Activated T-cell treated with anti-CD3 and anti-CD28 coated beads, Interleukin-2, amount 50 U/mL, for 24 hours (primary cell): ENCODE measurements around the gene TMOD2.

Source experiments
- DNase-seq: peaks from one replicate; pipeline ENCODE4 v3.0.0-alpha.2; 2020
- H3K27ac Mint-ChIP-seq: 2 replicates; pipeline ENCODE4 v1.8.0; 2020; ENCODE audit warnings: mild to moderate bottlenecking, mixed read lengths
- H3K27me3 Mint-ChIP-seq: 2 replicates; pipeline ENCODE4 v1.8.0; 2020; ENCODE audit warnings: mixed read lengths
- H3K36me3 Mint-ChIP-seq: 2 replicates; pipeline ENCODE4 v1.8.0; 2020; ENCODE audit warnings: low read depth, mixed read lengths
- H3K4me1 Mint-ChIP-seq: 2 replicates; pipeline ENCODE4 v1.8.0; 2020; ENCODE audit warnings: low read depth, mixed read lengths
- H3K4me3 Mint-ChIP-seq: 2 replicates; pipeline ENCODE4 v1.8.0; 2020; ENCODE audit warnings: mild to moderate bottlenecking, moderate library complexity, mixed read lengths
- H3K9me3 Mint-ChIP-seq: 2 replicates; pipeline ENCODE4 v1.8.0; 2020; ENCODE audit warnings: mixed read lengths

TMOD2 gene

DNA sequence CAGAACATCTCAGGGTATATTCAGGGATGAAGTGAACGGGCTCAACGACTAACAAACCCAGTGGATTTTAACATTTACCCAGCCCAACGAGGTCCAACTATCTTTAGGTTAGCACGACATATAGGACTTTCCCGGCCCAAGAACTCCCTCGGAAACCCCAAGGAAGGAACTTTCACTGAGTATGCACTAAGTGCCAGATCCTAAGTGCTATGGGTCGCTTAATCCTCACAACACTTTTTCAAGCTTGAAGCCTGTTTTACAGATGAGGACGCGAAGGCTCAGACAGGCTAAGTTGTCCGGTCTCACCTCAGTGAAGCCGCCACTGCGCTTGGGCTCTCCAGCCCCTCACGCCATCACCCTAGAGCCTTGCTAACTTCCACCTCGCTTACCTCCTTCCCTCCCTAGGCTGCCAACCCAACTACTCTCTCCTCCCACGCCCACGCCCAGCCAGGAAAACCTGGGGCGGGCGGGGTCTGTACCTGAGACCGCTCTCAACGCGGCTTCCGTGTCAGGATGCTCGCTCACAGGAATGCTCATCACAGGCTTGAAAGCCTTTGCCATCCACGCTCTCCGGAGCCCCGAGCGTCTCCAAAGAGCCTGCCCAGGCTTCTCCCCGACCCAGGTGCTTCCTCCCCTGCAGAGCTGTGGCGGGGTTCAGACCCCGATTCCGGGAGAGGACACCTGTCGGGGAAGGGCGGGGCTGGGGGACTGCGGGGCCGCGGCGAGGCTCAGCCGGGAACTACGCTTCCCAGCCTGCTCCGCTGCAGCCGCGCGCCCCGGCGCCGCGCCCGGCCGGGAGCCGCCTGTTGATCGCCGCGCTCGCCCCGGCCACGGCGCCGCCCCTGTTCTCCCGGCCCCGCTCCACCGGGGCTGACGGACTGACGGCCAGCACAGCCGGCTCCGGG is at the start of gene TMOD2:
Gene TMOD2 (plus strand): TSS at position 806 of the 905 bp plus-strand sequence. CDS start 14,845 bp downstream, outside the sequence.
- Mint-ChIP-seq H3K9me3 (no peaks in the 10 kb centered on the region), H3K4me3 (peak within 1 kb of the TSS; percentile 84), H3K27me3 (peaks cover 16% of the 10 kb centered on the region), H3K27ac (no peak within 1 kb of the TSS), H3K4me1 (peaks cover 32% of the 10 kb centered on the region), H3K36me3 (no peaks in the 10 kb centered on the region)
- peak; percentile 78 for DNase-seq

DNA sequence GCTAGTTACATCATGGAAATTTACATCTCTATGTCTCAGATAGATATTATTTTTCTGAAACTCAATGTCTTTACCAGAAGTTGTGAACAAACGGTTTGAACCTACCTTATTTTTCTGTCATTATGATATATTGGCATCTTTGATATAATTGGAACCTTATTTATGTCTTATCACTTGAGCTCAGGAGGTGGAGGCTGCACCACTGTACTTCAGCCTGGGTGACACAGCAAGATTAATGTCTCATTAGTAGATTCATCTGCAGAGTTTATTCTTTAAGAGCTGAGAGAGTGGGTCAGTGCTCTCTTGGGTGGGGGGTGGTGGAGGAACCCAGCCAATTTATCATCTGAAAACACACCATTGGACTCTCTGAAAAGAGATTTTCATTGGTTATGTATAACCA is 48.7 kb upstream of the TMOD2 start:
- Mint-ChIP-seq H3K27me3 (peaks cover 22% of the 10 kb centered on the region), H3K36me3 (no peaks in the 10 kb centered on the region), H3K9me3 (no peaks in the 10 kb centered on the region), H3K4me1 (no peaks in the 10 kb centered on the region), H3K27ac (no peak overlapping the region), H3K4me3 (no peak overlapping the region)
- DNase-seq, result no peak

- Mint-ChIP-seq H3K9me3 (no peaks in the 10 kb centered on the region), H3K4me1 (no peaks in the 10 kb centered on the region), H3K4me3 (no peak overlapping the region), H3K27ac (no peak overlapping the region), H3K36me3 (no peaks in the 10 kb centered on the region), H3K27me3 (peaks cover 11% of the 10 kb centered on the region)
- DNase-seq, result no peak
Observed at GRCh38 chr15:51706291-51706690, 45.1 kb upstream of the TMOD2 start.

- Mint-ChIP-seq H3K4me1 (no peaks in the 10 kb centered on the region), H3K4me3 (no peak overlapping the region), H3K9me3 (no peaks in the 10 kb centered on the region), H3K36me3 (no peaks in the 10 kb centered on the region), H3K27ac (no peak overlapping the region), H3K27me3 (peaks cover 11% of the 10 kb centered on the region)
- DNase-seq, result no peak
Observed at GRCh38 chr15:51706926-51707608, 44.3 kb upstream of the TMOD2 start.

- no peaks in the 10 kb centered on the region for H3K36me3 Mint-ChIP-seq
- H3K27me3 Mint-ChIP-seq, result peaks cover 6% of the 10 kb centered on the region
- H3K4me3 Mint-ChIP-seq, result no peak overlapping the region
- H3K9me3 Mint-ChIP-seq, result no peaks in the 10 kb centered on the region
- no peak for DNase-seq
- no peak overlapping the region for H3K27ac Mint-ChIP-seq
- no peaks in the 10 kb centered on the region for H3K4me1 Mint-ChIP-seq
Observed at GRCh38 chr15:51708013-51708412, 43.4 kb upstream of the TMOD2 start.

DNA sequence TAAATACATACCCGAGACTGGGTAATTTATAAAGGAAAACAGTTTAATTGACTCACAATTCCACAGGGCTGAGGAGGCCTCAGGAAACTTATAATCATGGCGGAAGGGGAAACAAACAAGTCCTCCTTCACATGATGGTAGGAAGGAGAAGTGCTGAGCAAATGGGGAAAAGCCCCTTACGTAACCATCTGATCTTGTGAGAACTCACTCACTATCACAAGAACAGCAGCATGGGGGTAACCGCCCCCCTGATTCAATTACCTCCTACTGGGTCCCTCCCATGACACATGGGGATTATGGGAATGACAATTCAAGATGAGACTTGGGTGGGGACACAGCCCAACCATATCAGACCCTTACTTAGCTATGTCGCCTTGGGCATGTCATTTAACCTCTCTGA is 42.4 kb upstream of the TMOD2 start:
- peaks cover 3% of the 10 kb centered on the region for H3K27me3 Mint-ChIP-seq
- H3K4me3 Mint-ChIP-seq, result no peak overlapping the region
- DNase-seq, result no peak
- H3K4me1 Mint-ChIP-seq, result no peaks in the 10 kb centered on the region
- H3K36me3 Mint-ChIP-seq, result no peaks in the 10 kb centered on the region
- H3K27ac Mint-ChIP-seq, result no peak overlapping the region
- H3K9me3 Mint-ChIP-seq, result no peaks in the 10 kb centered on the region

DNA sequence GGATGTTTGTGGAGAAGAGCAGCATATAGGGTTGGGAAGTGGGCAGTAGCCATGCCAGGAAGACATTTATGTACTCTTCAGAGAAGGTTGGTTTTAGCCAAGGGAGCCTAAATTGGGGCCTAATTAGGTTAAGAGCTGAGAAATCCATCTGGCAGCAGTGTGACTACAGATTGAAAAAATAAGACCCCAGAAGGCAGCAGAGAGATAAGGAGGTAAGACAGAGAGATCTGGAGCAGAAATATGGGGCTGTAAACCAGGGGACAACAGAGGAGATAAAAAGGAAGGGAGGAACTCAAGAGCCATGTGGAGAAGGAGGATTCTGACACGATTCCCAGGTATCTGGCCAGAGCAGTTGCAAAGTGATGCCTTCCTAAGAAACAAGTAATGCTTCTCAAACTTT is 37.2 kb upstream of the TMOD2 start:
- no peak for DNase-seq
- H3K4me3 Mint-ChIP-seq, result no peak overlapping the region
- H3K27ac Mint-ChIP-seq, result no peak overlapping the region
- no peaks in the 10 kb centered on the region for H3K27me3 Mint-ChIP-seq
- no peaks in the 10 kb centered on the region for H3K36me3 Mint-ChIP-seq
- H3K4me1 Mint-ChIP-seq, result peaks cover 2% of the 10 kb centered on the region
- H3K9me3 Mint-ChIP-seq, result no peaks in the 10 kb centered on the region

GRCh38 chr15:51714911-51715310 is 36.5 kb upstream of the TMOD2 start:
- H3K4me3 Mint-ChIP-seq, result no peak overlapping the region
- H3K36me3 Mint-ChIP-seq, result no peaks in the 10 kb centered on the region
- no peak overlapping the region for H3K27ac Mint-ChIP-seq
- no peaks in the 10 kb centered on the region for H3K9me3 Mint-ChIP-seq
- peaks cover 2% of the 10 kb centered on the region for H3K4me1 Mint-ChIP-seq
- DNase-seq, result no peak
- no peaks in the 10 kb centered on the region for H3K27me3 Mint-ChIP-seq

DNA sequence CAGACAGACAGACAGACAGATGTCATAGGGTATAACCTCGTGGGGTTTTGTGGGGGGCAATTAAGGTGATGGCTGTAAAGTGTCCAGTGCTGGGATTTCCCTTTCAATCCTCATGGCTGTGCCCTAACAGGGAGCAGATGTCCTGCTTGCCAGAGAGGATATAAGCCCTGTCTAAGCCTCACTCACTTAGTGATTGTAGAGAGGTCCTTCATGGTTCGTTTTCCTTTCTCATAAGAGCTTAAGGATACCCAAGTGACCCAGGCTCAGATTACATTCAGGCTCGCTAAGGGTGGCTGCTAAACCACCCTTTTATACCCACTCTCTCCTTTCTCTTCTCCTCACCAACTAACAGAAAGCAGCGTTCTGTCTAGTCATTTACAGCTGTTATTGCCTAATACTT is 33.2 kb upstream of the TMOD2 start:
- H3K27me3 Mint-ChIP-seq, result no peaks in the 10 kb centered on the region
- no peak overlapping the region for H3K27ac Mint-ChIP-seq
- H3K36me3 Mint-ChIP-seq, result peaks cover 20% of the 10 kb centered on the region
- no peak for DNase-seq
- no peaks in the 10 kb centered on the region for H3K9me3 Mint-ChIP-seq
- peaks cover 17% of the 10 kb centered on the region for H3K4me1 Mint-ChIP-seq
- no peak overlapping the region for H3K4me3 Mint-ChIP-seq

GRCh38 chr15:51718746-51719145 is 32.7 kb upstream of the TMOD2 start:
- peaks cover 17% of the 10 kb centered on the region for H3K4me1 Mint-ChIP-seq
- no peak overlapping the region for H3K4me3 Mint-ChIP-seq
- DNase-seq, result no peak
- no peaks in the 10 kb centered on the region for H3K9me3 Mint-ChIP-seq
- no peak overlapping the region for H3K27ac Mint-ChIP-seq
- no peaks in the 10 kb centered on the region for H3K27me3 Mint-ChIP-seq
- peaks cover 23% of the 10 kb centered on the region for H3K36me3 Mint-ChIP-seq

- Mint-ChIP-seq H3K27ac (no peak overlapping the region), H3K27me3 (no peaks in the 10 kb centered on the region), H3K9me3 (no peaks in the 10 kb centered on the region), H3K36me3 (peaks cover 36% of the 10 kb centered on the region), H3K4me3 (no peak overlapping the region), H3K4me1 (peaks cover 26% of the 10 kb centered on the region)
- no peak for DNase-seq
Observed at GRCh38 chr15:51720201-51720995, 31.0 kb upstream of the TMOD2 start.

GRCh38 chr15:51721199-51721960 is 30.0 kb upstream of the TMOD2 start:
- DNase-seq, result no peak
- peaks cover 36% of the 10 kb centered on the region for H3K36me3 Mint-ChIP-seq
- peaks cover 35% of the 10 kb centered on the region for H3K4me1 Mint-ChIP-seq
- H3K4me3 Mint-ChIP-seq, result no peak overlapping the region
- no peaks in the 10 kb centered on the region for H3K9me3 Mint-ChIP-seq
- peak overlapping the region; percentile 29 for H3K27ac Mint-ChIP-seq
- no peaks in the 10 kb centered on the region for H3K27me3 Mint-ChIP-seq

GRCh38 chr15:51724199-51724598 is 27.2 kb upstream of the TMOD2 start:
- no peak for DNase-seq
- Mint-ChIP-seq H3K36me3 (peaks cover 42% of the 10 kb centered on the region), H3K4me1 (peaks cover 56% of the 10 kb centered on the region), H3K27ac (no peak overlapping the region), H3K4me3 (no peak overlapping the region), H3K27me3 (no peaks in the 10 kb centered on the region), H3K9me3 (no peaks in the 10 kb centered on the region)

- no peak for DNase-seq
- no peaks in the 10 kb centered on the region for H3K9me3 Mint-ChIP-seq
- peaks cover 42% of the 10 kb centered on the region for H3K36me3 Mint-ChIP-seq
- H3K4me3 Mint-ChIP-seq, result no peak overlapping the region
- H3K27me3 Mint-ChIP-seq, result no peaks in the 10 kb centered on the region
- H3K4me1 Mint-ChIP-seq, result peaks cover 59% of the 10 kb centered on the region
- H3K27ac Mint-ChIP-seq, result peak overlapping the region; percentile 51
Observed at GRCh38 chr15:51724673-51725072, 26.7 kb upstream of the TMOD2 start.
